SJSA1 (cell line): Measurements from ENCODE around the gene GOLGA6L10. TPM values are rescaled to one million over a fixed set of nuclear protein-coding genes. Genes with fewer than 3 reads are reported as not detected.
"Not testable (repeated sequence)": the region's sequence is repeated elsewhere in the genome, so short reads cannot be mapped to it uniquely, and the experiment has no call there.

Experiments used
- DNase-seq, 2 experiments: peaks; one replicate each; pipeline ENCODE4 v3.0.0-alpha.2; 2015 to 2020; ENCODE audit warnings: low spot score in 2 of 2, low read depth in 1 of 2
- H3K27ac ChIP-seq: fragments of 250-450 bp; sonication (Bioruptor Pico); 2 replicates; pipeline ENCODE4 v1.5.1; 2020; ENCODE audit warnings: mild to moderate bottlenecking, moderate library complexity
- H3K27me3 ChIP-seq: fragments of 250-450 bp; sonication (Bioruptor Pico); replicated peaks from 2 replicates; pipeline ENCODE4 v1.5.1; 2020; ENCODE audit warnings: mild to moderate bottlenecking, moderate library complexity
- H3K36me3 ChIP-seq: fragments of 250-450 bp; sonication (Bioruptor Pico); 2 replicates; pipeline ENCODE4 v1.5.1; 2020; ENCODE audit warnings: mild to moderate bottlenecking
- H3K4me1 ChIP-seq: fragments of 250-450 bp; sonication (Bioruptor Pico); replicated peaks from 2 replicates; pipeline ENCODE4 v1.6.1; 2021; ENCODE audit warnings: mild to moderate bottlenecking
- H3K4me3 ChIP-seq: fragments of 250-450 bp; sonication (Bioruptor Pico); 2 replicates; pipeline ENCODE4 v1.5.1; 2020; ENCODE audit warnings: mild to moderate bottlenecking
- H3K9me3 ChIP-seq: fragments of 250-450 bp; sonication (Bioruptor Pico); replicated peaks from 2 replicates; pipeline ENCODE4 v1.5.1; 2020; ENCODE audit warnings: mild to moderate bottlenecking
- total RNA-seq: library from RNA; depleted of rRNA; stranded (reverse); fragments of >200 nt; shearing (Covaris generic); gene quantifications from 2 replicates; pipeline ENCODE4 v1.2.3, GENCODE V29; 2014

GOLGA6L10 gene
- total RNA-seq, 1 experiment from 2014 or later = 0.34 TPM

DNA sequence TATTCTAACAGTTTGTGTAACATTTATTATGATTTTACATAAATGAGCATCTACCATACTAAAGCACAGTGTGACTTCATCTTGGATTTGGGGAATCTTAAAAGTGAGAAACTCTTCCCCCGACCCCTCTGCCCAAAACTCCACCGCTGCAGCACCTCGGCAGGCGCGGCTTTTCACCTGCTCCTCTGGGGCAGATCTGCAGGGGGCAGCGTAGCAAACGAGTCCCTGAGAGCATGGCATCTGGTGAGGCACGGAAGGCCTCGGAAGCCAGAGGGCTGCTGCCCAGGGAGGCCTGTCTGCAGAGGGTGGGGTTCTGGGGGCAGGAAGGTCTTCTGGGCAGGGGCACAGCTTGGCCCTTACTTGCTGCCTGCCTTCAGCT is 14.7 kb downstream of the GOLGA6L10 start:
- not testable (repeated sequence) for H3K36me3 ChIP-seq, H3K9me3 ChIP-seq, H3K4me3 ChIP-seq, H3K27me3 ChIP-seq, H3K4me1 ChIP-seq, H3K27ac ChIP-seq
- DNase-seq = peak in 1 of 2 experiments; percentile 29

DNA sequence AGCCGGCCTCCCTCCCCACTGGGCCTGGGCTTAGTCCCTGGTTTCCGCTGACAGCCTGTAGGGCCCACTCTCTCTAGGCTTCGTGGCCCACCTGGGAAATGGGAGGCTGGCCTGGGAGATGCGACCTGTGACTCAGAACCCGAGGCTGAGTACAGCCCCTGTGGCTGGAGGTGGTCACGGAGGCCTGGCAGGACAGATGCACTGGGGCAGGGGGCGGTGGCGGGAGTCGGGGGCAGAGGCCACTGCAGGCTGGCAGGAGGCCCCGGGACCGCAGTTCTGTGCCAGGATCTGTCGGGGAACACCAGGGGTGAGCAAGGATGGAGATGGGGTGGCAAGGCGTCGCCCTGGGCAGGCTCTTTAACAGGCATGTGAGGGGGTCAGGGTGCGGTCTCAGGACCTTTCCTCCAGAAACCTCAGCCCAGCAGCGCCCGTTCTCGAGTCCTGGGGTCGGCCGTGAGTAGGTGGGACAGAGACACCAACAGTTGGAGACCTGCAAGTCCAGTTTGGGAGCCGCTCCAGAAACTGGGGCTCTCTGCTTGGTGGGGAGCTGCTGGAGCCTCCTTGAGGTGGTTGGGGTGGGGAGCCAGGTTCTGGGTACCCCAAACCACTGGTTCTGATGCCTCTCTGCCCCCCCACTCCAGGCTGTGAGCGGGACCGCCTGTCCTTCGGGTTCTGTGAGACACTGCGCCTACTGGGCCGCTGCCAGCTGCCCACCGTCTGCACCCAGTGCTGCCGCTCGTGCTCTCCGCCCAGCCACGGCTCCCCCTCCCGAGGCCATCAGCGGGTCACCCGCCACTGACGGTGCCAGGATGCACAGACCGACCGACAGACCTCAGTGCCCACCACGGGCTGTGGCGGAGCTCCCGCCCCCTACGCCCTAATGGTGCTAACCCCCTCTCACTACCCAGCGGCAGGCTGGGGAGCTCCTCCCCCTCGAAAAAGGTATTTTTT is 15.4 kb downstream of the GOLGA6L10 start:
- H3K36me3 ChIP-seq, H3K27ac ChIP-seq, H3K4me1 ChIP-seq, H3K9me3 ChIP-seq, H3K27me3 ChIP-seq, H3K4me3 ChIP-seq: not testable (repeated sequence)
- DNase-seq = peak in 1 of 2 experiments; percentile 25

DNA sequence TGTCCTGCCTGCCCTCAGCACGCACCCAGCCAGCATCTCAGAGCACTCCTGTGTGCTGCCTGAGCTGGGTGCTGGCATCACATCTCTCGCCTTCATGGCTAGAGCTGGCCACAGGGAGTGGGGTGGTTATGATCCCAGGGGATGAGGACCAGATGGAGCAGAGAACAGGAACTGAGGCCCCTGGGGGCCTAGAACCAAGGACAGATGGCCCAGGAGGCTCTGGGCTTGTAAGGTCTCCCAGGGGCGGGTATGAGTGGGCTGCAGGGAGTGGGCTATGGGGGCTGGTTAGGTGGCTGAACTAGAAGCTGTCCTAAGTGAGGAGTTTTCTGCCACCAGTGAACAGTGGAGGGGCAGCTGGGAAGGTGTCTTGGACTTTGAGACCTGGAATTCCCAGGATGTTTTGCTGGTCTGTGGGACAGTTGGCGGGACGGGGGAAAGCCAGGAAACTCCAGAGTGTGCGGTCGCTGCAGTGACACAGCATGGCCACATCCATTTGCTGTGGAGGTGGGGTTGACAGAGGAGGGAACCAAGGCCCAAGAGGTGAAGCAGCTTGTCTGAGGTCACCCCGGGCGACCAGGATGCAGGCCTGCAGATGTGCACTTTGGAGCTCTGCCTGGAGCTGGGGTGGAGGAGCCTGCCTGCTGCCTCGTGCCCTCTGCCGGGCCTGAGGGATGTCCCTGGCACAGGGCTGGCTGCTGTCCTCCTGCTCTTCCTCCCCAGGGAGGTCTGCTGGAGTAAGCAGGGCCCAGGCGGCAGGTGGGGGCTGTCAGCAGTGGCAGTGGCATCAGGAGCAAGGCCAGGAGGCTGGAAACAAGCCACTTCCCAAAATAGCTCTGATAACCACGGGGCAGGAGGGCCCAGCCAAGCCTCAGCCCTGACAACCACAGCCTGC is 16.3 kb downstream of the GOLGA6L10 start:
- not testable (repeated sequence) for H3K36me3 ChIP-seq, H3K4me1 ChIP-seq, H3K9me3 ChIP-seq, H3K4me3 ChIP-seq, H3K27ac ChIP-seq, H3K27me3 ChIP-seq
- peak in 1 of 2 experiments; percentile 30 for DNase-seq

DNA sequence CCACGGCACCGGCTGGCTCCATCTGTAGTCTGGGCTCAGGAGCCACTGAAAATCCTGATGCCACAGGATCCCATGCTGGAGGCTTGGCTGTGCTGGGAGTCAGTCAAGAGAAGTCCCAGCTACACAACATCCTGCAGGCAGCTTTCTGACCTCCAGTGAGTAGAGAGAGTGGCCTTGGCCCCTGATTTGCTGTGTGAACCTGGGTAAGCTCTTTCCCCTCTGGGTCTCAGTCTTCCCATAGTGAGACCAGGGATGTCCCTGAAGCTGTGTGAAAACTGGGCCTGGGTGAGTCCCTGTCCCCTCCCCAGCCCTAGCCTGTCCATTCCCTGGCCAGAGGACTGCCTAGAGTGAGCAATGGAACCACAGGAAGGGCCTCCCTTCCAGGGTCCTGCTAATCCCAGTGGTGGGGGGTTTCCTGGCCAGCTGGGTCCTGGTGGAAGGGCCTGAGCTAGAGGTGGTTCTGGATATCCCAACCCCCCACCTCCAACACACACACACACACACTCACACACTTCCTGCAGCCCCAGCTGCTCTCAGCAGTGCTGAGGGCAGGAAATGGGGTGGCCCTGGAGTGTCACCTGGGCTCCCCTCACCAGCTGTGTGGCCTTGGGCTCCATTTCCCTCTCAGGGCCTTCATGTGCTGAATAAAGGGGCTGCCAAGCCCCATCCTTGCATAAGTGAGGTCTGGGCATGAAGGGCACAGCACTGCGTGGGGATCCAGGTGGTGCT is 17.5 kb downstream of the GOLGA6L10 start:
- H3K27me3 ChIP-seq, H3K36me3 ChIP-seq, H3K9me3 ChIP-seq, H3K4me3 ChIP-seq, H3K4me1 ChIP-seq, H3K27ac ChIP-seq: not testable (repeated sequence)
- peak in 1 of 2 experiments; percentile 4 for DNase-seq

DNA sequence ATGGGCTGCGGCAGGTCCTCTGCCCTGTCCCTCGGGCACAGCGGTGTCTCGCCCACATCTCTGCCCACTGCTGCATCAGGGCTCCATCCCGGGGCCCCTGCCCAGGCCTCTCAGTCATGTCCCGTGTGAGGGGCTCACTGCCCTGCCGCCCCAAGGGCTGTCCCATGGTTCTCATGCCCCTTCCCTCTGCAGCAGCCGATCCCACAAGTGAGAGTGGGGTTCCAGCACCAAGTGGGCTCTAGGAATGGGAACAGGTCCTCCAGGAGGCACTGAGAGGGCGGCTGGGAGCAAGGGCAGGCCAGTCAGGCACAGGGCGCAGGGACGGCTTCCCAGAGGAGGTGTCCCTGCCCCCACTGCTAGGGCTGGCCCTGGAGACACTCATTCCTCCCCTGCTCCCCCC is 18.4 kb downstream of the GOLGA6L10 start:
- not testable (repeated sequence) for H3K27ac ChIP-seq, H3K4me3 ChIP-seq, H3K4me1 ChIP-seq, H3K36me3 ChIP-seq, H3K27me3 ChIP-seq, H3K9me3 ChIP-seq
- DNase-seq = peak in 1 of 2 experiments; percentile 7

- peak in 1 of 2 experiments; percentile 20 for DNase-seq
- H3K27me3 ChIP-seq, H3K36me3 ChIP-seq, H3K4me1 ChIP-seq, H3K4me3 ChIP-seq, H3K27ac ChIP-seq, H3K9me3 ChIP-seq: not testable (repeated sequence)
Measured at GRCh38 chr15:82329039-82329438, 20.2 kb downstream of the GOLGA6L10 start.

- H3K9me3 ChIP-seq, H3K4me1 ChIP-seq, H3K27ac ChIP-seq, DNase-seq, H3K4me3 ChIP-seq, H3K27me3 ChIP-seq, H3K36me3 ChIP-seq: not testable (repeated sequence)
Measured at GRCh38 chr15:82327372-82327771, 21.9 kb downstream of the GOLGA6L10 start.

DNA sequence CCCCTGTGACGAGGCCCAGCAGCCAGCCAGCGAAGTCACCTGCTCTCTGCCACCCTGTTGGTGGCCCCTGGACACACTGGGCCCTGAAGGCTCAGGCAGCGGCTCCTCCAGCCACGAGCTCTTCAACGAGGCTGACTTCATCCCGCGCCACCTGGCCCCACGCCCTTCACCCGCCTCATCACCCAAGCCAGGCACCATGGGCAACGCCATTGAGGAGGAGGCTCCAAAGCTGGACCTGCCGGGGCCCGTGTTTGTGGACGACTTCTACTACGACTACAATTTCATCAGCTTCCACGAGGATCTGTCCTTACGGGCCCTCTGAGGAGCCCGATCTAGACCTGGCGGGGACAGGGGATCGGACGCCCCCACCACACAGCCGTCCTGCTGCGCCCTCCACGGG is 22.4 kb downstream of the GOLGA6L10 start:
- not testable (repeated sequence) for H3K4me1 ChIP-seq, H3K4me3 ChIP-seq, H3K36me3 ChIP-seq, H3K27ac ChIP-seq, H3K27me3 ChIP-seq, H3K9me3 ChIP-seq, DNase-seq

GRCh38 chr15:82325646-82326045 is 23.6 kb downstream of the GOLGA6L10 start:
- H3K27ac ChIP-seq, H3K36me3 ChIP-seq, DNase-seq, H3K4me1 ChIP-seq, H3K4me3 ChIP-seq, H3K27me3 ChIP-seq, H3K9me3 ChIP-seq: not testable (repeated sequence)

- H3K4me3 ChIP-seq, H3K9me3 ChIP-seq, H3K27ac ChIP-seq, H3K4me1 ChIP-seq, DNase-seq, H3K27me3 ChIP-seq, H3K36me3 ChIP-seq: not testable (repeated sequence)
Measured at GRCh38 chr15:82324831-82325230, 24.4 kb downstream of the GOLGA6L10 start.

DNA sequence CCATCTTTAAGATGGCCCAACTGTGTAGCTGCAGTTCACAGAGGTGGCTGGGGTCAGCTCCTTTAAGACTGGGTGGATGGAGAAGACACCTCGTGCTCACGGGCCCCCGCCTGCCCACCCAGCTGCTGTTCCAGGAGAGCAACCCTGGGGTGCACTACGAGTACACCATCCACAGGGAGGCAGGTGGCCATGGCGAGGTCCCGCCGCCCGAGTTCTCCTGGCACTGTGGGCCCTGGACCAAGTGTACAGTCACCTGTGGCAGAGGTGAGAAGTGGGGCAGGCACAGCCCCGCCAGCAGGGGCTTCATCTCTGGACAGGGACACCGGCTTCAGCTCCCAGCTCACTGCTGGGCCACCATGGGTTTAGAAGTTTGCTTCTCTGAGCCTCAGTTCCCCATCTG is 26.8 kb downstream of the GOLGA6L10 start:
- H3K27me3 ChIP-seq, H3K4me1 ChIP-seq, H3K9me3 ChIP-seq, H3K27ac ChIP-seq, DNase-seq, H3K36me3 ChIP-seq, H3K4me3 ChIP-seq: not testable (repeated sequence)

DNA sequence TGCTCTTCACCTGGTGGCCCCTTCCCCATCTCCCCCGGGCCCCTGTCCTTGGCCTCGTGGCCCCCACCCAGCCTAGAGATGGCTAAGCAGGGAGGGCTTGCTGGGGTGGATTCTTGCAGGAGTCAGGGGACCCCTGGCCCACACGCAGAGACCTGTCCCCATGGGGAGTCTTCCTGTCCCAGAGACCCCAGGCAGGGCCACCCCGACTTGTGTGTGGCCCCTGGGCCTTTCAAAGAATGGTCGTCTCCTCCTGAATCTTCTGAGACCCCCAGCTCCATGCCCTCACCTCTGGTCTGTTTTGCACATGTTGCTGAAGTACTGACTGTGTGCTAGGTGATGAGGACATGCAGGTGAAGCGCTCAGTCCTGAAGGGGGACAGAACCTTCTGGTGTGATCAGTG is 28.4 kb downstream of the GOLGA6L10 start:
- not testable (repeated sequence) for DNase-seq, H3K36me3 ChIP-seq, H3K27me3 ChIP-seq, H3K4me1 ChIP-seq, H3K27ac ChIP-seq, H3K9me3 ChIP-seq, H3K4me3 ChIP-seq

GRCh38 chr15:82319522-82320278 is 29.6 kb downstream of the GOLGA6L10 start:
- not testable (repeated sequence) for DNase-seq, H3K27me3 ChIP-seq, H3K27ac ChIP-seq, H3K36me3 ChIP-seq, H3K9me3 ChIP-seq, H3K4me1 ChIP-seq, H3K4me3 ChIP-seq
